Right lobe of liver (tissue), 6 donors: ENCODE results near the gene SHMT1. TPM values are rescaled to one million over a fixed set of nuclear protein-coding genes. Genes with fewer than 3 reads are reported as not detected.
A peak's percentile ranks its signal among the peaks of the same experiment; 100 is the strongest.

Source experiments
- ATAC-seq, 4 donors: fragments of 200-7000 bp; cut with Tn5 transposase; one replicate each; pipeline ENCODE4 v1.9.1; 2020; ENCODE audit warnings: mild to moderate bottlenecking in 4 of 4, moderate library complexity in 4 of 4
- DNase-seq, 3 donors: peaks; one replicate each; pipeline ENCODE4 v3.0.0-alpha.2; 2020
- H3K27ac ChIP-seq, 3 donors: fragments of 200-600 bp; one replicate each; pipeline ENCODE4 v1.8.0; 2022
- H3K27me3 ChIP-seq, 2 donors: fragments of 200-600 bp; one replicate each; pipeline ENCODE4 v1.8.0; 2022
- H3K36me3 ChIP-seq, 4 donors: fragments of 200-600 bp; sonication (generic) in 1 of 4; one replicate each; pipeline versions ENCODE4 v1.5.1 to v1.8.0; 2017 to 2022; ENCODE audit warnings: control low read depth in 1 of 4
- H3K4me1 ChIP-seq, 4 donors: fragments of 200-600 bp; sonication (generic) in 1 of 4; one replicate each; pipeline versions ENCODE4 v1.5.1 to v1.8.0; 2017 to 2022; ENCODE audit warnings: control low read depth in 1 of 4
- H3K4me3 ChIP-seq, 3 donors: fragments of 200-600 bp; one replicate each; pipeline ENCODE4 v1.8.0; 2022
- H3K9me3 ChIP-seq, 4 donors: fragments of 200-600 bp; sonication (generic) in 1 of 4; one replicate each; pipeline versions ENCODE4 v1.5.1 to v1.8.0; 2017 to 2022; ENCODE audit warnings: control low read depth in 1 of 4
- POLR2A ChIP-seq: fragments of 450-650 bp; IDR thresholded peaks from one replicate; pipeline ENCODE4 v1.6.1; 2017; ENCODE audit warnings: antibody characterized with exemption, mild to moderate bottlenecking
- WGBS: methylation state at CpG from one replicate; pipeline ENCODE4 v1.1.6; 2018; ENCODE audit warnings: low coverage, low lambda C conversion rate; ENCODE audit not compliant: insufficient coverage; ENCODE audit errors: missing lambda C conversion rate; 5-methylcytosine and 5-hydroxymethylcytosine counted together
- intact Hi-C, 2 donors: fragments of 100-400 bp; cut with DNase I; formaldehyde crosslinking; loops; one replicate each; pipeline versions ENCODE4 v1.11.2 to v1.14.1; 2022
- total RNA-seq, 6 experiments: library from RNA; depleted of rRNA in 2 of 6; stranded (reverse); fragments of >200 nt in 2 of 6; fragmentation: NEBNext Ultra II Directional in 3 of 6; extraction: Animal tissue kit (Norgen Biotek cat#: 25700) in 3 of 6; gene quantifications; one replicate each; pipeline versions ENCODE4 v1.1.0 to v1.2.4, GENCODE V29; 2016 to 2023
- TF ChIP-seq, protein P1 (sequence below), 4 donors: fragments of 200-600 bp in 3 of 4; fragments of 450-650 bp in 1 of 4; IDR thresholded peaks; one replicate each; pipeline versions ENCODE4 v1.5.1 to v1.8.0; 2016 to 2022; ENCODE audit warnings: antibody characterized with exemption in 4 of 4, mild to moderate bottlenecking in 2 of 4
- donor health status: DM: no; HTN: yes; CAD: no.
- donor health status: DM: no; HTN: no; CAD: no.
- donor health status: DM: no; HTN: no; CAD: no.
- donor health status: DM: no; HTN: yes; CAD: no.
- donor health status: DM: no; HTN: yes; CAD: no.

Gene SHMT1
- total RNA-seq, 6 experiments from 2014 or later, result 208 to 457 (median 284) TPM

DNA sequence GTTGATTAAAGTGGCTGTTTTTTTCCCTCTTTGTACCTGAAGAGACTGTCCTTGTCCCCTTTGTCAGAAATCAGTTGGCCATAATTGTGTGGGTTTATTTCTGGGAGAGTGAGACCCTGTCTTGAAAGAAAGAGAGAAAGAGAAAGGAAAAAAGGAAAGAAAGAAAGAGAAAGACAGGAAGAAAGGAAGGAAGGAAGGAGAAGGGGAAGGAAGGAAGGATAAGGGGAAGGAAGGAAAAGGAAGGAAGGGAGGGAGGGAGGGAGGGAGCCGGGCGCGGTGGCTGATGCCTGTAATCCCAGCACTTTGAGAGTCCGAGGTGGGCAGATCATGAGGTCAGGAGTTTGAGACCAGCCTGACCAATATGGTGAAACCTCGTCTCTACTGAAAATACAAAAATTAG is 7.4 kb upstream of the SHMT1 start:
- intact Hi-C loops, result no loop called here

DNA sequence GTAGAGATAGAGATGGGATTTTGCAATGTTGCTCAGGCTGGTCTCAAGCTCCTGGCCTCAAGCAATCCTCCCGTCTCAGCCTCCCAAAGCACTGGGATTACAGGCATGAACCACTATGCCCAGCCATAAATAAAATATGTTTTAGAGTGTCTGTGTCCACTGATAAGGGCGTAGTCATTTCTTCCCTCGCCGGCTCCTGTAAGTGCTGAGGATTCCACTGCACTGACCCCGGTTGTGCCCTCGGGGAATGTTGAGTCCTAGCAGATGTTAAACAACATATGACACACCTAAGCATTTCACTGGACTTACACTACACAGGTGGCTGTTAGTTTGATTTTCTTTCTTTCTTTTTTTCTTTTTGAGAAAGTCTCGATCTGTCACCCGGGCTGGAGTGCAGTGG is 5.6 kb upstream of the SHMT1 start:
- ATAC-seq (no peak), DNase-seq (no peak)
- peaks cover 0 to 6% (median 2%) of the 10 kb centered on the region in 4 donors for H3K4me1 ChIP-seq

More for the DNA sequence above, 7.4 kb upstream of the SHMT1 start:
- 55% methylated on average over 4 of the region's 5 CpGs for WGBS
- ATAC-seq, result no peak
- Histone ChIP-seq H3K4me3 (no peak overlapping the region), H3K4me1 (no peaks in the 10 kb centered on the region), H3K9me3 (no peaks in the 10 kb centered on the region), H3K36me3 (no peaks in the 10 kb centered on the region), H3K27me3 (no peaks in the 10 kb centered on the region), H3K27ac (no peak overlapping the region)
- TF ChIP-seq, protein P1, sequence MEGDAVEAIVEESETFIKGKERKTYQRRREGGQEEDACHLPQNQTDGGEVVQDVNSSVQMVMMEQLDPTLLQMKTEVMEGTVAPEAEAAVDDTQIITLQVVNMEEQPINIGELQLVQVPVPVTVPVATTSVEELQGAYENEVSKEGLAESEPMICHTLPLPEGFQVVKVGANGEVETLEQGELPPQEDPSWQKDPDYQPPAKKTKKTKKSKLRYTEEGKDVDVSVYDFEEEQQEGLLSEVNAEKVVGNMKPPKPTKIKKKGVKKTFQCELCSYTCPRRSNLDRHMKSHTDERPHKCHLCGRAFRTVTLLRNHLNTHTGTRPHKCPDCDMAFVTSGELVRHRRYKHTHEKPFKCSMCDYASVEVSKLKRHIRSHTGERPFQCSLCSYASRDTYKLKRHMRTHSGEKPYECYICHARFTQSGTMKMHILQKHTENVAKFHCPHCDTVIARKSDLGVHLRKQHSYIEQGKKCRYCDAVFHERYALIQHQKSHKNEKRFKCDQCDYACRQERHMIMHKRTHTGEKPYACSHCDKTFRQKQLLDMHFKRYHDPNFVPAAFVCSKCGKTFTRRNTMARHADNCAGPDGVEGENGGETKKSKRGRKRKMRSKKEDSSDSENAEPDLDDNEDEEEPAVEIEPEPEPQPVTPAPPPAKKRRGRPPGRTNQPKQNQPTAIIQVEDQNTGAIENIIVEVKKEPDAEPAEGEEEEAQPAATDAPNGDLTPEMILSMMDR (IDR thresholded peaks at IDR 0.05), result no peak
- no peak for TF ChIP-seq POLR2A
- DNase-seq, result no peak

DNA sequence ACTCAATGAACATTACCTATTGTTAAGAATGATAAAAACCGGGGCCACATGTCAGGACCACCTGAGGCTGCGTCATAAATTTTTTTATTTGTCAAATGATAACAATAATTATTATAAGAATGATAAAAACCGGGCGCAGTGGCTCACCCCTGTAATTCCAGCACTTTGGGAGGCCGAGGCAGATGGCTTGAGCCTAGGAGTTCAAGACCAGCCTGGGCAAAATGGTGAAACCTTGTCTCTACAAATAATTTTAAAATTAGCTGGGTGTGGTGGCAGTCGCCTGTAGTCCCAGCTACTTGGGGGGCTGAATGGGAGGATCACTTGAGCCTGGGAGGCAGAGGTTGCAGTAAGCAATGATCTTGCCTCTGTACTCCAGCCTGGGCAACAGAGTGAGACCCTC is 816 bp upstream of the SHMT1 start:
- intact Hi-C loops, result no loop called here
- 82% methylated on average over 6 of the region's 6 CpGs for whole genome bisulfite sequencing
- H3K27ac ChIP-seq, result peak overlapping the region in 2 of 3 donors; percentile 72 to 100
- H3K27me3 ChIP-seq, result no peaks in the 10 kb centered on the region
- H3K4me3 ChIP-seq, result peak overlapping the region in 1 of 3 donors; percentile 98
- no peak for DNase-seq
- no peaks in the 10 kb centered on the region for H3K9me3 ChIP-seq
- peaks cover 0 to 10% (median 1%) of the 10 kb centered on the region in 4 donors for H3K36me3 ChIP-seq
- no peak for ATAC-seq
- no peak for TF ChIP-seq POLR2A
- TF ChIP-seq, protein P1 (IDR thresholded peaks at IDR 0.05), result no peak
- peaks cover 0 to 18% (median 6%) of the 10 kb centered on the region in 4 donors for H3K4me1 ChIP-seq

More for the DNA sequence above, 5.6 kb upstream of the SHMT1 start:
- TF ChIP-seq, protein P1 (IDR thresholded peaks at IDR 0.05), result no peak
- TF ChIP-seq POLR2A, result no peak
- no peaks in the 10 kb centered on the region for H3K9me3 ChIP-seq
- H3K27me3 ChIP-seq, result no peaks in the 10 kb centered on the region
- H3K36me3 ChIP-seq, result no peaks in the 10 kb centered on the region
- H3K4me3 ChIP-seq, result no peak overlapping the region
- H3K27ac ChIP-seq, result no peak overlapping the region
- 93% methylated on average over 5 of the region's 8 CpGs for WGBS
- intact Hi-C loops, result no loop called here

DNA sequence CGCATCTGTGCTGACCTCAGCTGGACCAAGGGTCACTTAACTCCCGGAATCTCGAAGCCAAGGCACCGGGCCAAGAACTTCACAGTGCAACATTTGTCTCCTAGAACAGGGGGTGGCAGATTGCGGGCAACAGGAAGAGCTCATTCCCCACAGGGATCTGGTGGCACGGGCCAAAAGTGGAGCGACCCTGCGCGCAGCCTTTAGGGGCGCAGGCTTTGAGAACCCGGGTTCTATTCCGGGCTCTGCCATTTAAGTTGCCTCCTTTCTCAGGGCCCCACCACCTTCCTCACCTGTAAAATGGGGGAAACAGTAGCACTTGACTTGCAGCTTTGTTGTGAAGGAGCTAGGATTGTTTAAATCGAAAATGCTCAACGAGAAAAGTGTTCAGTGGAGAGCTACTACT is 651 bp downstream of the SHMT1 start:
- WGBS, result 3% methylated on average over 8 of the region's 14 CpGs

More for the DNA sequence above, 651 bp downstream of the SHMT1 start:
- intact Hi-C loops, result no loop called here
- Histone ChIP-seq H3K4me3 (peak overlapping the region; percentile 87 to 98 (median 90)), H3K36me3 (peaks cover 0 to 19% (median 5%) of the 10 kb centered on the region in 4 donors), H3K27ac (peak overlapping the region; percentile 89 to 100 (median 100)), H3K4me1 (peaks cover 0 to 32% (median 13%) of the 10 kb centered on the region in 4 donors), H3K9me3 (no peaks in the 10 kb centered on the region), H3K27me3 (no peaks in the 10 kb centered on the region)
- no peak for TF ChIP-seq POLR2A
- TF ChIP-seq, protein P1 (IDR thresholded peaks at IDR 0.05), result no peak
- ATAC-seq (peak; percentile 52 to 70 (median 66)), DNase-seq (peak; percentile 91 to 98 (median 94))
